GM12801 (cell line): ENCODE results near the gene STK10.

Source experiments
- TF ChIP-seq, protein P1 (sequence below): IDR thresholded peaks from one replicate; pipeline ENCODE4 v1.5.1; 2011; ENCODE audit warnings: control low read depth; ENCODE audit not compliant: insufficient read length; ENCODE audit errors: extremely low read depth

STK10 gene

DNA sequence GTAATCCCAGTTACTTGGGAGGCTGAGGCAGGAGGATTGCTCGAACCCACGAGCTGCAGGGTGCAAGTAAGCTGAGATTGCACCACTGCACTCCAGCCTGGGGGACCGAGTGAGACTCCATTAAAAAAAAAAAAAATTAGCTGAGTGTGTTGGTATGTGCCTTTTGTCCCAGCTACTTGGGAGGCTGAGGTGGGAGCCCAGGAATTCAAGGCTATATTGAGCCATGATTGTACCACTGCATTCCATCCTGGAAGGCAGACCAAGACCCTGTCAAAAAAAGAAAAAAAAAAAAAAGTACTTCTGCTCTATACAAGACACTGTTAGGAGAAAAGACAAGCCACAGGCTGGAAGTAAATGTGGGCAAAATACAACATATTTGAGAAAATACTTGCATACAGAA is 113.1 kb downstream of the STK10 start:
- TF ChIP-seq, protein P1, sequence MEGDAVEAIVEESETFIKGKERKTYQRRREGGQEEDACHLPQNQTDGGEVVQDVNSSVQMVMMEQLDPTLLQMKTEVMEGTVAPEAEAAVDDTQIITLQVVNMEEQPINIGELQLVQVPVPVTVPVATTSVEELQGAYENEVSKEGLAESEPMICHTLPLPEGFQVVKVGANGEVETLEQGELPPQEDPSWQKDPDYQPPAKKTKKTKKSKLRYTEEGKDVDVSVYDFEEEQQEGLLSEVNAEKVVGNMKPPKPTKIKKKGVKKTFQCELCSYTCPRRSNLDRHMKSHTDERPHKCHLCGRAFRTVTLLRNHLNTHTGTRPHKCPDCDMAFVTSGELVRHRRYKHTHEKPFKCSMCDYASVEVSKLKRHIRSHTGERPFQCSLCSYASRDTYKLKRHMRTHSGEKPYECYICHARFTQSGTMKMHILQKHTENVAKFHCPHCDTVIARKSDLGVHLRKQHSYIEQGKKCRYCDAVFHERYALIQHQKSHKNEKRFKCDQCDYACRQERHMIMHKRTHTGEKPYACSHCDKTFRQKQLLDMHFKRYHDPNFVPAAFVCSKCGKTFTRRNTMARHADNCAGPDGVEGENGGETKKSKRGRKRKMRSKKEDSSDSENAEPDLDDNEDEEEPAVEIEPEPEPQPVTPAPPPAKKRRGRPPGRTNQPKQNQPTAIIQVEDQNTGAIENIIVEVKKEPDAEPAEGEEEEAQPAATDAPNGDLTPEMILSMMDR: no peak

DNA sequence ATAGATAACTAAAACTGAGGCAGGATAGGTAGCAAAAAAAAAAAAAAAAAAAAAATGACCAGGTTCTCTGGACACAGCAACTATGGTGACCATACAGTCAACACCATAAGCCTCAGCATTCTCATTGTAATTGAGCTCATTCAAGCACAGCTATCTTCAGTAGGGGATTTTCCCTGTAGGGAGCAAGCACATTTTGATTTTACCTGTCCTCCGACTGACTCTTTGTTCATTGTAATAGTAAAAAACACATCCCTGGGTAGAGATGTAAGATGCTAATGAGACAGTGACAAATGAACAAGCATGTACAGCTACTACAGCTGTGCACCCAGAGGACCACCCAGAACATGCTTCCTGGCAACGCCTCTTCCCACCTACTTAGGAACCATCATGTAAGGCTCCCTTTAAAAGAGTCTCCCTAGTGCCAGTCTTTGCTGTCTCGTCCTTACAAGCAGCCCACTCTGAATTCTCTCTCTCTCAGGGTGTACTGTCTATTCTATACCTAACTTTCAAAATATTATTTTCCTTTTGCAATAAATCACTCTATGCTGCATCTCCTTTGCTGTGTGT is 116.6 kb downstream of the STK10 start:
- TF ChIP-seq, protein P1: no peak

DNA sequence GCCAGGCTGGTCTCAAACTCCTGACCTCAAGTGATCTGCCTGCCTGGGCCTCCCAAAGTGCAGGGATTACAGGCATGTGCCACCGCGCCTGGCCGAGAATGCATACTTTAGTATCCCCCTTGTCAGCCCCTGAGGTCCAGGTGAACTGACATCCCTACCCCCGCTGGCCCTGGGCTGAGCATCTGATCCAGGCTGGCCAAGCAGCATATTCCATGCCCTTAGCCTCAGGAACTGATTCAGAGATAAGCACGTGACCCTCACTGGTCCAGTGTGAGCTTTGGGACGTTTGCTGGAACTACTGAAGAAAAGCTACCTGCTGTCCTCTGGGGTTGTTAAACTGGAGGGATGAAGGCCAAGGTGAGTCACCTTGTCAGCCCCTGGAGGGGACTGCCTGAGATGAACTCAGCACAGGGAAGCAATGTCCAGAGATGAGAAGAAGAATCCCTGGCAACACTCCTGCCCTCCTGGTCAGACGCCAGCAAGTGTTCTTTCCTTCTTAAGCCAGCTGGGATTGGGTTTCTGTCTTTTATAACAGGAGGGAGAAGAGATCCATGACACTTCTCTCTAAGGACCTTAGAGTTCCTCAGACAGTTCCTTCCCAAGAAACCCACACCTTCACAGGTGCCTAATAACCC is 122.5 kb downstream of the STK10 start:
- TF ChIP-seq, protein P1: no peak

DNA sequence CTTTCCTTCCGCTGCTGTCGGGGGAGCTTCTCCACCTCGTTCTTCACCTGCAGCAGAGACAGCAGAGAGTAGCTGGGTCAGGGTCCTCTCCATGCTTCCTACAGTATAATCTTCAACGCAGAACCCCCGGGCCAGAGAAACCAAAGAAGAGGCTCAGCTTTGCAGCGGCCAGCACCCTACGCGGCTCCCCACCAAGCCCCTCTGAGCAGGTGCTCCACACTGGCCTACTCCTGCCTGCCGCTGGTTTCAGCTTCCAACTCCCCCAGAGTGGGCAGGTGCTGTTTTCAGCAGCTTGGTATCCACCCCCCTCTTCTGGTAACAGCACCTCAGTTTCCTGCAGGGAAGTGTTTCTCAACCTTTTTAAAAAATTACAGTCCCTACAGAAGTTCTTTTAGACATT is 123.3 kb downstream of the STK10 start:
- TF ChIP-seq, protein P1: no peak

DNA sequence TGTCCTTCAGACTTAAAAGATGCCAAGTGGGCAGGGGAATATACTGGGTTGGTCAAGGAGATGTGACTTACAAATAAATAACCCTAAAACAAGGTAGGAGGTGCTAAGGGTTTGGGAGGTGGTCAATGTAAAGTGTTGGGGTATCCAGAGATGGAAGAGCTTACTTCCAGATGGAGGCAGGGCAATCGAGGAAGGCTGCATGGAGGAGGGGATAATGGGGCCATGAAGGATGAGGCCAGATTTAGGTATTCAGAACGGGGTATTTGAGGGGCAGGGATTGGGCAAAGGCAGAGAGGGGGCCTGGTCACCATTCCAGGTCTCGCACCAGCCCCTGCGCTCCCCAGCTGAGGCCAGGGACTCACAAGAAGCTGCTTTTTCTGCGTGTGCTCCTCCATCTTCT is 123.7 kb downstream of the STK10 start:
- TF ChIP-seq, protein P1: no peak

DNA sequence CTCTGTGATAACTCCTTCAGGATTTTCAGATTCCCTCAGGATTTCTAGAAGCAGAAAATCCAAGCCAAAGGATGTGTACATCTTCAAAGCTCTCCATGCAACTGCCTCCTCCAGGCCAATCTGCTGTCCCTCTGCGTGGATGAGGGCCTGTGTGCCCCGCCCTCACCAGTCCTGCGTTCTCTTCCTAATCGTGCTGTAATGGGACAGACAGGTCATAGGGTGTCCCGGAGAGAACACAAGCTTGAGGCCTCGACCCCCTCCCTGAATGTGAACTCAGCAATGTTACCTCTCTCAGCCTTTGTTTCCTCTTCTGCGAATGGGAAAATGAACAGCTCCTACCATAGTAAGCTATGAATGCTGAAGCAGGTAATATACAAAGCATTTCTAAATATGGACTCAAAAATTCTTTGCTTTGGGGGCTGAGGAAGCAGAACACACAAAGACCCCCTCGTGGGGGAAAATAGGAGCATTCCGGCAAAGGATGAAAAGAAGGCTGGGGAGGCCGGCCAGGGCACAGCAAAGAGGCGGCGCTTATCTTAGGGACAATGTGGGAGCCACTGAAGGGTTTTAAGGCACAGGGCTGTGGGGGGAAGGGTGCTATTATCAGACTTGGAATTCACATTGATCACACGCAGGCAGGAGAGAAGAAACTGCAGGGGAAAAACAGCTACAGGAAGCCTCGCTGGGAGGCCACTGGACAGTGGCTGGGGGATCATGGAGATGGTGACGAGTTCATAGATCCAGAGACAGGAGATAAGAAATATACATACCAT is 124.4 kb downstream of the STK10 start:
- TF ChIP-seq, protein P1: no peak

DNA sequence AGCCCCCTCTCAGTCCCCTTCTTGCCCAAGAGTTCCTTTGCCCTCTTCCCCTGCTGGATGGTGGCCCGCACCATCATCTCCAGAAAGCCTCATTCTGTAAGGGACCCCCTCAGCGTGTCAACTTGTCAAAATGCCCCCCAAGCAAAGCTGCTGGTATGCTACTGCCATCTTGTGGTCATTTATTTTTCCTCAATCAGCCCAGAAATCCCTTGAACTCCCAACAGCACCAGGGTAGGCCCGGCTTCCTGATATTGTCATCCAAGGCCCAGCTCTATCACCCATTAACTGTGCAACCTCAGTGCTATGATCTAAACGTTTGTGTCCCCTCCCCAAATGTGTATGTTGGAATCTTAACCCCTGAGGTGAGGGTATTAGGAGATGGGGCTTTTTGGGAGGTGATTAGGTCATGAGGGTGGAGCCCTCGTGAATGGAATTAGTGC is 128.3 kb downstream of the STK10 start:
- TF ChIP-seq, protein P1: no peak
